ENCODE results near the gene ZYX. TPM values are rescaled to one million over a fixed set of nuclear protein-coding genes. Genes with fewer than 3 reads are reported as not detected.

The ZYX gene
- total and polyA plus RNA-seq, 2 of the 13 experiments (the other 11 are each of a cell fraction or from before 2014, with no cell fraction given): 9.9 to 13.7 TPM

DNA sequence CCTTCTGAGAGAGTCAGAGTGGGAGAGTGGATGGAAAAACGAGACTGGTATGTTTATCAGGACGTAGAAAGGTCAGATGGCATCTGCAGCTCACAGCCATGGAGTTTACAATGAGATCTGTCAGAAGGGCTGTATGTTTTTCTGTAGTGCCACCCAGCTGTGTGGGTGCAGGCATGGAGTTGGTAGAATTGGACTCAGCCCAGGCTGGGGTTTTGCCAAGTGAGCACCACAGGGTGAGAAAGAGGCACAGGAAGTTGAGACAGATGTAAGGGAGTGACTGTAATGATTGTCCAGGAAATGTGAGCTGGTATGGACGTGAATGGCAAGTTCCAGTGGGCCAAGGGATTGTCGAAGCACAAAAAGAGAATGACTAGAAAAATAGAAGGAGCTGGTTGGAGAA, 9.1 kb upstream of the ZYX start:
- intact Hi-C loops (cut with micrococcal nuclease; ENCODE audit: unreplicated experiment): no loop called here
- Histone ChIP-seq H3K4me3 (replicated peaks in 1 of 3; ENCODE audit: insufficient read depth in 1 of 3, low read depth in 2 of 3, low read length in 3 of 3) (no peak overlapping the region), H3K79me2 (ENCODE audit: insufficient read depth, low read length) (no peaks in the 10 kb centered on the region), H2AFZ (ENCODE audit: low read length) (no peak overlapping the region), H3K4me2 (ENCODE audit: low read depth, low read length) (no peak overlapping the region), H3K9ac (ENCODE audit: insufficient read depth, low read depth, low read length) (no peak overlapping the region), H4K20me1 (ENCODE audit: insufficient read depth, low read length) (no peaks in the 10 kb centered on the region), H3K9me3 (ENCODE audit: low read length) (no peaks in the 10 kb centered on the region), H3K27me3 (ENCODE audit: control insufficient read depth in 1 of 2, insufficient read depth in 2 of 2, low read length in 2 of 2) (peaks cover 0 to 12% of the 10 kb centered on the region in 2 experiments; a peak in 2 of 5 replicates), H3K27ac (ENCODE audit: extremely low read length, insufficient read depth, low read length) (no peak overlapping the region), H3K4me1 (ENCODE audit: insufficient read depth, low read length) (peaks cover 18% of the 10 kb centered on the region; the same call in 1 of the 2 replicates), H3K36me3 (replicated peaks in 1 of 2; ENCODE audit: control insufficient read depth in 1 of 2, insufficient read depth in 2 of 2, low read length in 2 of 2) (no peaks in the 10 kb centered on the region)
- FAIRE-seq (no peak), ATAC-seq (peak; percentile 39; the same call in 2 of the 3 replicates), DNase-seq (ENCODE audit: low spot score) (no peak)
- BruUV-seq (replicated peaks): no TSS peak
- WGBS (ENCODE audit: low lambda C conversion rate): 21% methylated on average over 4 of the region's 4 CpGs
- TF ChIP-seq CAMTA2 (CRISPR knock-in tag; IDR thresholded peaks at IDR 0.05; ENCODE audit: borderline replicate concordance): no peak
- TF ChIP-seq SNAI1 (CRISPR knock-in tag; IDR thresholded peaks at IDR 0.05; ENCODE audit: borderline replicate concordance): no peak
- TF ChIP-seq RORA (CRISPR knock-in tag; IDR thresholded peaks at IDR 0.05): no peak
- TF ChIP-seq ZNF260 (CRISPR knock-in tag; IDR thresholded peaks at IDR 0.05; ENCODE audit: borderline replicate concordance, low read depth): no peak
- TF ChIP-seq ZNF317 (CRISPR knock-in tag; IDR thresholded peaks at IDR 0.05): no peak
- TF ChIP-seq MYC (CRISPR knock-in tag; IDR thresholded peaks at IDR 0.05; ENCODE audit: borderline replicate concordance): no peak
- no peak for TF ChIP-seq EEA1 (CRISPR knock-in tag; IDR thresholded peaks at IDR 0.05; ENCODE audit: borderline replicate concordance)
- no peak for TF ChIP-seq ZKSCAN8 (CRISPR knock-in tag; IDR thresholded peaks at IDR 0.05; ENCODE audit: borderline replicate concordance)
- no peak for TF ChIP-seq ZBTB39 (CRISPR knock-in tag; IDR thresholded peaks at IDR 0.05)
- no peak for TF ChIP-seq ZNF510 (CRISPR knock-in tag; IDR thresholded peaks at IDR 0.05; ENCODE audit: low read depth)
- TF ChIP-seq MAFK (conservative IDR thresholded peaks at IDR 0.05 in 1 of 2, IDR thresholded peaks at IDR 0.05 in 1 of 2; ENCODE audit: low read length in 2 of 2): no peak
- TF ChIP-seq HHEX (CRISPR knock-in tag; IDR thresholded peaks at IDR 0.05): no peak
- no peak for TF ChIP-seq ZEB1 (IDR thresholded peaks at IDR 0.05; ENCODE audit: insufficient replicate concordance, low read depth)
- TF ChIP-seq, protein P1, sequence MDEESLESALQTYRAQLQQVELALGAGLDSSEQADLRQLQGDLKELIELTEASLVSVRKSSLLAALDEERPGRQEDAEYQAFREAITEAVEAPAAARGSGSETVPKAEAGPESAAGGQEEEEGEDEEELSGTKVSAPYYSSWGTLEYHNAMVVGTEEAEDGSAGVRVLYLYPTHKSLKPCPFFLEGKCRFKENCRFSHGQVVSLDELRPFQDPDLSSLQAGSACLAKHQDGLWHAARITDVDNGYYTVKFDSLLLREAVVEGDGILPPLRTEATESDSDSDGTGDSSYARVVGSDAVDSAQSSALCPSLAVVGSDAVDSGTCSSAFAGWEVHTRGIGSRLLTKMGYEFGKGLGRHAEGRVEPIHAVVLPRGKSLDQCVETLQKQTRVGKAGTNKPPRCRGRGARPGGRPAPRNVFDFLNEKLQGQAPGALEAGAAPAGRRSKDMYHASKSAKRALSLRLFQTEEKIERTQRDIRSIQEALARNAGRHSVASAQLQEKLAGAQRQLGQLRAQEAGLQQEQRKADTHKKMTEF (CRISPR knock-in tag; IDR thresholded peaks at IDR 0.05): no peak
- no peak for TF ChIP-seq ZNF556 (CRISPR knock-in tag; IDR thresholded peaks at IDR 0.05; ENCODE audit: borderline replicate concordance)
- no peak for TF ChIP-seq ZNF547 (CRISPR knock-in tag; IDR thresholded peaks at IDR 0.05)
- TF ChIP-seq ZFP36L2 (CRISPR knock-in tag; IDR thresholded peaks at IDR 0.05): no peak
- in situ Hi-C loops (cut with HindIII; ENCODE audit: extremely low pct_ligation_motif_present, low pct_unique_long_range_greater_than_20kb): no loop called here
- CTCF ChIA-PET (ENCODE audit: low intra/inter-chr PET ratio, low total read pairs): no interaction called here
- POLR2A ChIA-PET: no interaction called here

Measured in HepG2 (cell line).